ENCODE measurements around the gene PADI6. TPM values are rescaled to one million over a fixed set of nuclear protein-coding genes. Genes with fewer than 3 reads are reported as not detected.
A peak's percentile ranks its signal among the peaks of the same experiment; 100 is the strongest.

PADI6 gene
- total and polyA plus RNA-seq, 9 of the 15 experiments (the other 6 are each of a cell fraction or from before 2014, with no cell fraction given): not detected

DNA sequence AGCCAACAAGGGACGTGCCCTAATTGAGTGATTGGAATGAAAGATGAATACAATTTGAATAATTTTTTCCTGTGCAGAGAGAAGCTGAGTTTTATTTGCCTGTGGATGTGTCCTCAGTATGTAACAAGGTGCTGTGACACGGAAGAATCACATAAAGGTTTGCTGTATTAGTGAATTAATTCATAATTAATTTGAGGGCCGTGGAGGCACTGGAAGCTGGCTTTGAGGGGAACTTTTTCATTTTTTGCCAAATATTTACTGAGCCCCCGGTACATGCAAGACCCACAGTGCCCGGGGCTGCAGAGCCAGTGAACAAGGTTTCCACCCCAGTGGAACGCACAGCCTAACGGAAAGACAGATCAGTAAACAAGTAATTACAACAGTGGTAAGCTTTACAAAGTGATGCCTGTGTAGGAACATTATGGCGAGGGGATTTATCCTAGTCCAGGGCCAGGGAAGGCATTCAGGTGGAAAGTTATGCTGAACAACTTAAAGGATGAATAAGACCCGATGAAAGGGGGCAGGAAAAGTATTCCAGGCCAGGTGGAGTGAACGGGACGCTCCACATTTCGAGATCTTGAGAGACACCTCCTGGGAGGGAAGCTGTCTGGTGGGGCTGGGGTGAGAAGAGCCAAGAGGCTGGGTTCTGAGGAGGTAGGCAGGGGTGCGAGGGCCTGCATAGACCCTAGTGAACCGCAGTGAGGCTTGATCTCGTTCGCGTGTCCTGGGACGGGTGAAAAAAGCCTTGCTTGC lies 68.3 kb downstream of the PADI6 start (continued):
- TF ChIP-seq, protein P1, sequence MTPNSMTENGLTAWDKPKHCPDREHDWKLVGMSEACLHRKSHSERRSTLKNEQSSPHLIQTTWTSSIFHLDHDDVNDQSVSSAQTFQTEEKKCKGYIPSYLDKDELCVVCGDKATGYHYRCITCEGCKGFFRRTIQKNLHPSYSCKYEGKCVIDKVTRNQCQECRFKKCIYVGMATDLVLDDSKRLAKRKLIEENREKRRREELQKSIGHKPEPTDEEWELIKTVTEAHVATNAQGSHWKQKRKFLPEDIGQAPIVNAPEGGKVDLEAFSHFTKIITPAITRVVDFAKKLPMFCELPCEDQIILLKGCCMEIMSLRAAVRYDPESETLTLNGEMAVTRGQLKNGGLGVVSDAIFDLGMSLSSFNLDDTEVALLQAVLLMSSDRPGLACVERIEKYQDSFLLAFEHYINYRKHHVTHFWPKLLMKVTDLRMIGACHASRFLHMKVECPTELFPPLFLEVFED (CRISPR knock-in tag; conservative IDR thresholded peaks at IDR 0.05): no peak
- no peak for TF ChIP-seq CC2D1A (IDR thresholded peaks at IDR 0.05)
- no peak for TF ChIP-seq NFATC3 (IDR thresholded peaks at IDR 0.05)
- TF ChIP-seq ZNF717 (CRISPR knock-in tag; IDR thresholded peaks at IDR 0.05): no peak
- no peak for TF ChIP-seq ZKSCAN1 (IDR thresholded peaks at IDR 0.05; ENCODE audit: low read depth, low read length)
- TF ChIP-seq ZNF347 (CRISPR knock-in tag; IDR thresholded peaks at IDR 0.05; ENCODE audit: low read depth): no peak
- TF ChIP-seq HMG20B (CRISPR knock-in tag; IDR thresholded peaks at IDR 0.05): no peak; the same call in 1 of the 2 replicates
- TF ChIP-seq, protein P2, sequence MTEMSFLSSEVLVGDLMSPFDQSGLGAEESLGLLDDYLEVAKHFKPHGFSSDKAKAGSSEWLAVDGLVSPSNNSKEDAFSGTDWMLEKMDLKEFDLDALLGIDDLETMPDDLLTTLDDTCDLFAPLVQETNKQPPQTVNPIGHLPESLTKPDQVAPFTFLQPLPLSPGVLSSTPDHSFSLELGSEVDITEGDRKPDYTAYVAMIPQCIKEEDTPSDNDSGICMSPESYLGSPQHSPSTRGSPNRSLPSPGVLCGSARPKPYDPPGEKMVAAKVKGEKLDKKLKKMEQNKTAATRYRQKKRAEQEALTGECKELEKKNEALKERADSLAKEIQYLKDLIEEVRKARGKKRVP (CRISPR knock-in tag; IDR thresholded peaks at IDR 0.05): no peak
- no peak for TF ChIP-seq CBFA2T3 (IDR thresholded peaks at IDR 0.05)
- peak; percentile 20 for TF ChIP-seq RBBP5 (IDR thresholded peaks at IDR 0.05; ENCODE audit: borderline replicate concordance, insufficient read depth, low read length, poor library complexity, severe bottlenecking)
- no peak for TF ChIP-seq SETDB1 (IDR thresholded peaks at IDR 0.05; ENCODE audit: low read length)
- TF ChIP-seq RNF2 (IDR thresholded peaks at IDR 0.05): no peak
- no peak for TF ChIP-seq PHB (CRISPR knock-in tag; IDR thresholded peaks at IDR 0.05)
- TF ChIP-seq HDAC1 (IDR thresholded peaks at IDR 0.05): no peak
- TF ChIP-seq POLR2AphosphoS2 (IDR thresholded peaks at IDR 0.05; ENCODE audit: low read length): peak; percentile 18; the same call in 1 of the 2 replicates
- TF ChIP-seq HNRNPK (IDR thresholded peaks at IDR 0.05; ENCODE audit: low read depth, low read length, poor library complexity, severe bottlenecking): no peak
- no peak for TF ChIP-seq ZNF77 (CRISPR knock-in tag; IDR thresholded peaks at IDR 0.05)
- TF ChIP-seq ZNF311 (CRISPR knock-in tag; IDR thresholded peaks at IDR 0.05): no peak
- TF ChIP-seq, protein P3, sequence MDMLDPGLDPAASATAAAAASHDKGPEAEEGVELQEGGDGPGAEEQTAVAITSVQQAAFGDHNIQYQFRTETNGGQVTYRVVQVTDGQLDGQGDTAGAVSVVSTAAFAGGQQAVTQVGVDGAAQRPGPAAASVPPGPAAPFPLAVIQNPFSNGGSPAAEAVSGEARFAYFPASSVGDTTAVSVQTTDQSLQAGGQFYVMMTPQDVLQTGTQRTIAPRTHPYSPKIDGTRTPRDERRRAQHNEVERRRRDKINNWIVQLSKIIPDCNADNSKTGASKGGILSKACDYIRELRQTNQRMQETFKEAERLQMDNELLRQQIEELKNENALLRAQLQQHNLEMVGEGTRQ (CRISPR knock-in tag; IDR thresholded peaks at IDR 0.05): no peak
- TF ChIP-seq CBX1 (IDR thresholded peaks at IDR 0.05; ENCODE audit: low read depth): no peak
- TF ChIP-seq GATAD2B (IDR thresholded peaks at IDR 0.05; ENCODE audit: borderline replicate concordance): no peak
- no peak for TF ChIP-seq MCM2 (IDR thresholded peaks at IDR 0.05; ENCODE audit: low read depth)
- TF ChIP-seq FOXO4 (CRISPR knock-in tag; IDR thresholded peaks at IDR 0.05): no peak
- no peak for TF ChIP-seq ARID2 (IDR thresholded peaks at IDR 0.05)
- no peak for TF ChIP-seq PRMT5 (CRISPR knock-in tag; IDR thresholded peaks at IDR 0.05)
- TF ChIP-seq HINFP (tag; conservative IDR thresholded peaks at IDR 0.05; ENCODE audit: low read depth): no peak
